H1 (cell line): ENCODE data around the gene RIMS1. TPM values are rescaled to one million over a fixed set of nuclear protein-coding genes. Genes with fewer than 3 reads are reported as not detected.

ENCODE experiments used
- CTCF ChIA-PET: fragments of 300-600 bp; sonication (Branson Sonifier 250); formaldehyde crosslinking; loops from one replicate; lab custom pipeline; 2021; ENCODE audit not compliant: partially characterized antibody; lab: Charles Lee
- POLR2A ChIA-PET: fragments of 300-600 bp; sonication (Branson Sonifier 250); formaldehyde crosslinking; loops from one replicate; lab custom pipeline; 2021; ENCODE audit warnings: inconsistent platforms; ENCODE audit not compliant: partially characterized antibody; lab: Charles Lee
- DNase-seq, 2 experiments: peaks; one replicate each; pipeline versions ENCODE4 v3.0.0 to v3.0.0-alpha.2; 2010 to 2022; ENCODE audit warnings: low spot score in 2 of 2, low read depth in 1 of 2, mixed read lengths in 1 of 2
- FAIRE-seq: peaks from 2 replicates; lab custom pipeline; 2011; peaks lifted over from hg19 to GRCh38; lab: Jason Lieb, UNC
- H2AFZ ChIP-seq: 2 replicates; pipeline ENCODE4 v1.8.1; 2012; ENCODE audit warnings: low read length, inconsistent platforms
- H2AK5ac ChIP-seq: 2 replicates; pipeline ENCODE4 v1.6.1; 2013; ENCODE audit warnings: low read depth, low read length
- H2BK120ac ChIP-seq: replicated peaks from 2 replicates; pipeline ENCODE3; 2013; ENCODE audit warnings: low read depth, low read length, inconsistent platforms
- H2BK12ac ChIP-seq: 2 replicates; pipeline ENCODE4 v1.6.1; 2013; ENCODE audit warnings: low read depth, low read length
- H2BK15ac ChIP-seq: 2 replicates; pipeline ENCODE4 v1.6.1; 2013; ENCODE audit warnings: low read length
- H2BK20ac ChIP-seq: 2 replicates; pipeline ENCODE4 v1.6.1; 2013; ENCODE audit warnings: low read length
- H2BK5ac ChIP-seq: 2 replicates; pipeline ENCODE4 v1.6.1; 2013; ENCODE audit warnings: low read depth, low read length
- H3K14ac ChIP-seq: 2 replicates; pipeline ENCODE4 v1.6.1; 2013; ENCODE audit warnings: inconsistent platforms; ENCODE audit not compliant: insufficient read length
- H3K18ac ChIP-seq: 2 replicates; pipeline ENCODE4 v1.6.1; 2013; ENCODE audit warnings: low read length; ENCODE audit errors: extremely low read depth
- H3K23ac ChIP-seq: 2 replicates; pipeline ENCODE4 v1.6.1; 2013; ENCODE audit warnings: inconsistent platforms; ENCODE audit not compliant: insufficient read length
- H3K23me2 ChIP-seq: 2 replicates; pipeline ENCODE4 v1.6.1; 2013; ENCODE audit warnings: low read depth, low read length
- H3K27ac ChIP-seq: 2 replicates; pipeline ENCODE4 v1.6.1; 2011; ENCODE audit warnings: low read depth, low read length, inconsistent platforms
- H3K27me3 ChIP-seq, 4 experiments: replicated peaks in 1 of 4; 1 replicate in 1 of 4; 2 replicates in 3 of 4; pipeline versions ENCODE4 v1.6.1 to v1.8.1; 2011 to 2013; ENCODE audit warnings: low read length in 3 of 4, mild to moderate bottlenecking in 3 of 4, inconsistent platforms in 2 of 4, mixed read lengths in 2 of 4, moderate library complexity in 1 of 4; ENCODE audit not compliant: control insufficient read depth in 3 of 4, insufficient read depth in 3 of 4; ENCODE audit errors: extremely low read depth in 1 of 4
- H3K36me3 ChIP-seq, 4 experiments: 2 replicates each; pipeline versions ENCODE4 v1.6.1 to v1.8.1; 2011 to 2013; ENCODE audit warnings: mild to moderate bottlenecking in 4 of 4, low read length in 3 of 4, moderate library complexity in 2 of 4, control low read depth in 1 of 4, inconsistent platforms in 1 of 4; ENCODE audit not compliant: insufficient read depth in 4 of 4, control insufficient read depth in 2 of 4
- H3K4ac ChIP-seq: replicated peaks from 2 replicates; pipeline ENCODE3; 2013; ENCODE audit warnings: low read length, low read depth, mixed read lengths, inconsistent platforms; ENCODE audit not compliant: insufficient read length
- H3K4me1 ChIP-seq, 4 experiments: replicated peaks in 1 of 4; 1 replicate in 1 of 4; 2 replicates in 3 of 4; pipeline versions ENCODE4 v1.6.1 to v1.8.1; 2011 to 2013; ENCODE audit warnings: low read length in 3 of 4, inconsistent platforms in 2 of 4, mixed read lengths in 1 of 4; ENCODE audit not compliant: insufficient read depth in 4 of 4, control insufficient read depth in 3 of 4
- H3K4me2 ChIP-seq, 2 experiments: 2 replicates each; pipeline versions ENCODE4 v1.6.1 to v1.8.1; 2011 to 2013; ENCODE audit warnings: low read depth in 2 of 2, low read length in 2 of 2, control low read depth in 1 of 2, inconsistent platforms in 1 of 2, mild to moderate bottlenecking in 1 of 2; ENCODE audit not compliant: insufficient read depth in 1 of 2
- H3K4me3 ChIP-seq, 4 experiments: fragments of 200-600, 300-600 bp in 1 of 4; sonication (generic), shearing (Covaris generic), sonication (Bioruptor Twin) in 1 of 4; 2 replicates each; pipeline versions ENCODE4 v1.5.1 to v1.8.1; 2011 to 2016; ENCODE audit warnings: low read length in 4 of 4, low read depth in 3 of 4, control low read depth in 2 of 4, inconsistent platforms in 2 of 4, mild to moderate bottlenecking in 2 of 4, mixed read lengths in 1 of 4, moderate library complexity in 1 of 4; ENCODE audit not compliant: insufficient read depth in 2 of 4; ENCODE audit errors: extremely low read depth in 1 of 4
- H3K56ac ChIP-seq: replicated peaks from 2 replicates; pipeline ENCODE3; 2013; ENCODE audit warnings: low read depth, mild to moderate bottlenecking, mixed read lengths, low read length, inconsistent platforms; ENCODE audit not compliant: insufficient read length
- H3K79me1 ChIP-seq: 2 replicates; pipeline ENCODE4 v1.6.1; 2013; ENCODE audit warnings: low read depth, low read length, control low read depth
- H3K79me2 ChIP-seq, 2 experiments: 2 replicates each; pipeline versions ENCODE4 v1.6.1 to v1.8.1; 2012 to 2013; ENCODE audit warnings: low read length in 2 of 2, mild to moderate bottlenecking in 2 of 2, inconsistent platforms in 1 of 2; ENCODE audit not compliant: insufficient read depth in 2 of 2, control insufficient read depth in 1 of 2
- H3K9ac ChIP-seq, 4 experiments: replicated peaks in 1 of 4; 1 replicate in 1 of 4; 2 replicates in 3 of 4; pipeline versions ENCODE4 v1.6.1 to v1.8.1; 2011 to 2013; ENCODE audit warnings: low read depth in 3 of 4, low read length in 3 of 4, control low read depth in 2 of 4, mild to moderate bottlenecking in 2 of 4, moderate library complexity in 2 of 4, inconsistent platforms in 1 of 4; ENCODE audit errors: extremely low read depth in 1 of 4
- H3K9me3 ChIP-seq, 2 experiments: 2 replicates each; pipeline versions ENCODE4 v1.6.1 to v1.8.1; 2012 to 2013; ENCODE audit warnings: mild to moderate bottlenecking in 2 of 2, moderate library complexity in 2 of 2, control low read depth in 1 of 2, inconsistent platforms in 1 of 2, low read depth in 1 of 2, low read length in 1 of 2, mixed read lengths in 1 of 2; ENCODE audit not compliant: insufficient read depth in 2 of 2
- H4K20me1 ChIP-seq, 2 experiments: replicated peaks in 1 of 2; 2 replicates each; pipeline versions ENCODE3 to v1.8.1; 2011 to 2013; ENCODE audit warnings: inconsistent platforms in 2 of 2, low read length in 2 of 2, mild to moderate bottlenecking in 1 of 2; ENCODE audit not compliant: insufficient read depth in 2 of 2, control insufficient read depth in 1 of 2
- H4K5ac ChIP-seq: 2 replicates; pipeline ENCODE4 v1.6.1; 2013; ENCODE audit warnings: low read length, low read depth, mixed read lengths, inconsistent platforms; ENCODE audit not compliant: insufficient read length
- H4K8ac ChIP-seq: 2 replicates; pipeline ENCODE4 v1.8.0; 2013; ENCODE audit warnings: mild to moderate bottlenecking, moderate library complexity, low read length, inconsistent platforms; ENCODE audit not compliant: insufficient read depth; ENCODE audit errors: extremely low read depth
- H4K91ac ChIP-seq: replicated peaks from 2 replicates; pipeline ENCODE3; 2013; ENCODE audit warnings: low read length, mixed read lengths, inconsistent platforms; ENCODE audit not compliant: insufficient read length
- CBX5 ChIP-seq: fragments of 300-800, 300-1000 bp; sonication (generic); IDR thresholded peaks from 2 replicates; pipeline ENCODE4 v1.7.1; 2016; ENCODE audit warnings: antibody characterized with exemption, low read length, low read depth
- EGR1 ChIP-seq: IDR thresholded peaks from 2 replicates; pipeline ENCODE4 v1.6.1; 2011; ENCODE audit warnings: low read depth, low read length, borderline replicate concordance
- GTF2F1 ChIP-seq: IDR thresholded peaks from 2 replicates; pipeline ENCODE4 v1.6.1; 2012; ENCODE audit warnings: low read depth, low read length, improper control_type of control experiment, borderline replicate concordance
- HDAC6 ChIP-seq: IDR thresholded peaks from one replicate; pipeline ENCODE4 v1.7.1; 2012; ENCODE audit warnings: low read depth, mild to moderate bottlenecking, inconsistent platforms, low read length, moderate library complexity
- KDM1A ChIP-seq: fragments of 200-600, 300-600 bp; sonication (generic); IDR thresholded peaks from 2 replicates; pipeline ENCODE4 v1.7.1; 2016; ENCODE audit warnings: mild to moderate bottlenecking, low read length, borderline replicate concordance
- MAFK ChIP-seq: IDR thresholded peaks from 2 replicates; pipeline ENCODE4 v1.6.1; 2012; ENCODE audit warnings: low read depth, mild to moderate bottlenecking, improper control_type of control experiment, low read length
- POLR2A ChIP-seq, 2 experiments: IDR thresholded peaks; 1 replicate in 1 of 2; 2 replicates in 1 of 2; pipeline ENCODE4 v1.6.1; 2011; ENCODE audit warnings: low read depth in 2 of 2, low read length in 2 of 2, mild to moderate bottlenecking in 2 of 2; ENCODE audit errors: control extremely low read depth in 1 of 2
- RAD21 ChIP-seq, 2 experiments: IDR thresholded peaks in 1 of 2; conservative IDR thresholded peaks in 1 of 2; 2 replicates each; pipeline ENCODE4 v1.6.1; 2011; ENCODE audit warnings: low read depth in 2 of 2, low read length in 2 of 2, improper control_type of control experiment in 1 of 2, inconsistent platforms in 1 of 2, mild to moderate bottlenecking in 1 of 2, moderate library complexity in 1 of 2
- SP1 ChIP-seq: IDR thresholded peaks from 2 replicates; pipeline ENCODE4 v1.6.1; 2011; ENCODE audit warnings: low read depth, low read length
- WGBS, 2 experiments: shearing (Covaris generic) in 1 of 2; methylation state at CpG; one replicate each; pipeline versions ENCODE4 v1.1.6 to v1.1.7; 2013 to 2015; ENCODE audit warnings: low lambda C conversion rate in 2 of 2, mixed read lengths in 2 of 2, inconsistent platforms in 1 of 2, low coverage in 1 of 2, missing lambda C conversion rate in 1 of 2; ENCODE audit not compliant: insufficient replicate concordance in 2 of 2, insufficient coverage in 1 of 2, insufficient read length in 1 of 2; ENCODE audit errors: extremely low coverage in 1 of 2, missing lambda C conversion rate in 1 of 2; 5-methylcytosine and 5-hydroxymethylcytosine counted together
- polyA plus RNA-seq, 7 experiments: library from polyadenylated mRNA; depleted of rRNA in 3 of 7; stranded (reverse) in 5 of 7; unstranded in 2 of 7; fragments of >200 nt in 5 of 7; fragments of 200-250 nt in 2 of 7; gene quantifications; 1 replicate in 5 of 7; 2 replicates in 1 of 7; 4 replicates in 1 of 7; pipeline versions ENCODE4 v1.2.1 to v1.2.3, GENCODE V29; 2011 to 2013; ENCODE audit warnings: missing spikeins in 2 of 7, mixed read lengths in 2 of 7
- total RNA-seq: library from RNA; stranded (reverse); fragmentation: NEBNext Ultra II Directional; extraction: Animal tissue kit (Norgen Biotek cat#: 25700); gene quantifications from 2 replicates; pipeline ENCODE4 v1.2.1, GENCODE V29; 2021
- TF ChIP-seq, protein P1 (sequence below): IDR thresholded peaks from 2 replicates; pipeline ENCODE4 v1.6.1; 2012; ENCODE audit warnings: inconsistent platforms

RIMS1 gene
- total and polyA plus RNA-seq, 2 of the 8 experiments (the other 6 are each of a cell fraction or from before 2014, with no cell fraction given) = 0.63 to 2.3 TPM

DNA sequence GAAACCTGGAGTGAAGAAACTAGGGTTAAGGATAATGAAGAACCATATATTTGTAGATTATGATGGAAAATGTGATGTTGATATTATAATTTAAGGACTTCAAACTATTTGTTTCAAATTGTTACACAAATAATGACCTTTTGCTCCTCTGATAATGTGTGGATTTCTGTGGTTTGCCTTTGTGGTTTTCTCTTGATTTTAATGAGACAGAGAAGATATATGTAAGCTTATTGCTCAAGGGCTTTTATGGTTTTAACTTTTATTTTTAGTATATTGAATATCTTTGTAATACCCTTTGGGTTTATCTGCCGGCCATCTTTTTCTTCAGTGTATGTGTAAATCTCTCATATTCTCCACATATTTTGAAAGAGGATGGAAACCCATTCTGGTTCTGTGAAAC lies 362.3 kb downstream of the RIMS1 start:
- H3K9ac ChIP-seq = no peak overlapping the region
- H4K5ac ChIP-seq = no peak overlapping the region
- no peak overlapping the region for H2BK15ac ChIP-seq
- H3K4ac ChIP-seq = no peak overlapping the region
- H3K56ac ChIP-seq = no peak overlapping the region
- H3K14ac ChIP-seq = no peak overlapping the region
- H2BK12ac ChIP-seq = no peak overlapping the region
- no peak overlapping the region for H3K27ac ChIP-seq
- no peak for FAIRE-seq
- no peak overlapping the region for H2BK5ac ChIP-seq
- H3K23ac ChIP-seq = no peak overlapping the region
- no peak overlapping the region for H3K4me2 ChIP-seq
- H3K9me3 ChIP-seq = no peaks in the 10 kb centered on the region
- H4K20me1 ChIP-seq = no peaks in the 10 kb centered on the region
- no peak overlapping the region for H2AFZ ChIP-seq
- ChIA-PET POLR2A (interaction anchor here (0.7 kb wide), 1 partner anchor 18 kb away, joined by 3 read pairs; no protein-coding TSS in a partner anchor), CTCF (no interaction called here)
- H3K79me2 ChIP-seq = no peaks in the 10 kb centered on the region
- no peaks in the 10 kb centered on the region for H3K27me3 ChIP-seq
- H4K8ac ChIP-seq = no peak overlapping the region
- H2BK20ac ChIP-seq = no peak overlapping the region
- H3K4me3 ChIP-seq = no peak overlapping the region
- no peak overlapping the region for H2BK120ac ChIP-seq
- peaks cover 0 to 4% (median 1%) of the 10 kb centered on the region in 4 experiments; a peak in 3 of 7 replicates for H3K4me1 ChIP-seq
- H3K36me3 ChIP-seq = no peaks in the 10 kb centered on the region
- no peak overlapping the region for H2AK5ac ChIP-seq
- 90% methylated on average over 1 of the region's 1 CpG; no CpG with 5 or more reads in 1 of the 2 experiments for WGBS, 2 experiments
- no peak overlapping the region for H4K91ac ChIP-seq
- no peak for DNase-seq
- H3K79me1 ChIP-seq = no peaks in the 10 kb centered on the region
- TF ChIP-seq SP1 = no peak
- no peak for TF ChIP-seq MAFK
- no peak for TF ChIP-seq RAD21 (IDR thresholded peaks at IDR 0.05 in 1 of 2, conservative IDR thresholded peaks at IDR 0.05 in 1 of 2; ENCODE audit: low read depth in 2 of 2, low read length in 2 of 2)
- no peak for TF ChIP-seq HDAC6
- no peak for TF ChIP-seq CBX5
- TF ChIP-seq, protein P1, sequence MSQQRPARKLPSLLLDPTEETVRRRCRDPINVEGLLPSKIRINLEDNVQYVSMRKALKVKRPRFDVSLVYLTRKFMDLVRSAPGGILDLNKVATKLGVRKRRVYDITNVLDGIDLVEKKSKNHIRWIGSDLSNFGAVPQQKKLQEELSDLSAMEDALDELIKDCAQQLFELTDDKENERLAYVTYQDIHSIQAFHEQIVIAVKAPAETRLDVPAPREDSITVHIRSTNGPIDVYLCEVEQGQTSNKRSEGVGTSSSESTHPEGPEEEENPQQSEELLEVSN = no peak
- TF ChIP-seq POLR2A (IDR thresholded peaks at IDR 0.05; ENCODE audit: control extremely low read depth in 1 of 2, low read depth in 2 of 2, low read length in 2 of 2) = no peak
- TF ChIP-seq EGR1 = no peak
- no peak for TF ChIP-seq KDM1A
- no peak for TF ChIP-seq GTF2F1
- H3K18ac ChIP-seq = no peak overlapping the region
- no peaks in the 10 kb centered on the region for H3K23me2 ChIP-seq
